Measurements from ENCODE around the gene RIC8B. TPM values are rescaled to one million over a fixed set of nuclear protein-coding genes. Genes with fewer than 3 reads are reported as not detected.

The RIC8B gene
- total RNA-seq, 6 experiments from 2014 or later: 5.9 to 10.6 (median 6.5) TPM

GRCh38 chr12:106773286-106774004 is 1.0 kb upstream of the RIC8B start:
- Histone ChIP-seq H3K27me3 (no peaks in the 10 kb centered on the region), H3K27ac (peak overlapping the region; percentile 93 to 97 (median 93)), H3K4me3 (peak overlapping the region; percentile 71 to 91 (median 82)), H3K36me3 (no peaks in the 10 kb centered on the region), H3K4me1 (peaks cover 0 to 55% (median 15%) of the 10 kb centered on the region in 4 donors), H3K9me3 (no peaks in the 10 kb centered on the region)
- TF ChIP-seq, protein P1, sequence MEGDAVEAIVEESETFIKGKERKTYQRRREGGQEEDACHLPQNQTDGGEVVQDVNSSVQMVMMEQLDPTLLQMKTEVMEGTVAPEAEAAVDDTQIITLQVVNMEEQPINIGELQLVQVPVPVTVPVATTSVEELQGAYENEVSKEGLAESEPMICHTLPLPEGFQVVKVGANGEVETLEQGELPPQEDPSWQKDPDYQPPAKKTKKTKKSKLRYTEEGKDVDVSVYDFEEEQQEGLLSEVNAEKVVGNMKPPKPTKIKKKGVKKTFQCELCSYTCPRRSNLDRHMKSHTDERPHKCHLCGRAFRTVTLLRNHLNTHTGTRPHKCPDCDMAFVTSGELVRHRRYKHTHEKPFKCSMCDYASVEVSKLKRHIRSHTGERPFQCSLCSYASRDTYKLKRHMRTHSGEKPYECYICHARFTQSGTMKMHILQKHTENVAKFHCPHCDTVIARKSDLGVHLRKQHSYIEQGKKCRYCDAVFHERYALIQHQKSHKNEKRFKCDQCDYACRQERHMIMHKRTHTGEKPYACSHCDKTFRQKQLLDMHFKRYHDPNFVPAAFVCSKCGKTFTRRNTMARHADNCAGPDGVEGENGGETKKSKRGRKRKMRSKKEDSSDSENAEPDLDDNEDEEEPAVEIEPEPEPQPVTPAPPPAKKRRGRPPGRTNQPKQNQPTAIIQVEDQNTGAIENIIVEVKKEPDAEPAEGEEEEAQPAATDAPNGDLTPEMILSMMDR (IDR thresholded peaks at IDR 0.05): no peak
- no peak for TF ChIP-seq POLR2A (IDR thresholded peaks at IDR 0.05)
- DNase-seq (no peak), ATAC-seq (peak in 3 of 4 donors; percentile 2 to 26 (median 2))
- intact Hi-C loops (cut with DNase I): no loop called here
- 14% methylated on average over 25 of the region's 25 CpGs for WGBS (ENCODE audit: insufficient coverage, low coverage, low lambda C conversion rate, missing lambda C conversion rate)

DNA sequence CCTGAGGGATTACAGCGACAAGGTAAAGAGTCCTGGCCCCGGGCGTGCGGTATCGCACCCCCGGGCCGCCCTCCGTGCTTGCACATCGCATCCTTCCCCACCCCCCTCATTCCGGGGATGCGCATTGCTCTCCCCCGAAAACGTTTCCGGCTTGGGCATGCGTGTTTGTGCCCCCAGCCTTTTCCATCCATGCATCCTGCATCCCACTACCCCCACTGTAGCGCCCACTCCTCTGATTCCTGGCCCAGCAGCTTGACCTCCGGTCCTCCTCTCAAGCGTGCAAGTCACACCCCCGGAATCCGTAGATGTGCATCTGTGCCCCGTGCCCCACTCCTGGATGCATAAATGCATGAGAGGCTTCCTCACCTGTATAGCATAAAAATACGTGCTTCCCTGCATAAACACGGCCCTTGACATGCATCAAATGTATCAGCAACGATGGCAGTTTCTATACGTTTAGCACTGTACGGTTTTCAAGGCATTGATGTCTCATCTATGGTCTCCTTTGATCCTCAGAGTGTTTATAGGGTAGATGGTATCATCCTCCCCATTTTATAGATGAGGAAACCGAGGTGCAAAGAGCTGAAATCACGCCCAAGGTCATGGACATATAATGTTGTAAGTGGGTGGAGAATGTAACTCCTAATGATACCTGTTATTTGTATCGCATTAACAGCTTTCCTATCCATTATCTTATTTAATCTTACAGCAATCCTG is 484 bp downstream of the RIC8B start:
- TF ChIP-seq POLR2A (IDR thresholded peaks at IDR 0.05): no peak
- TF ChIP-seq, protein P1 (IDR thresholded peaks at IDR 0.05): no peak
- intact Hi-C loops (cut with DNase I): no loop called here
- DNase-seq: no peak
- Histone ChIP-seq H3K36me3 (no peaks in the 10 kb centered on the region), H3K4me1 (peaks cover 0 to 44% (median 9%) of the 10 kb centered on the region in 4 donors), H3K27ac (peak overlapping the region; percentile 93 to 97 (median 93)), H3K27me3 (no peaks in the 10 kb centered on the region), H3K4me3 (peak overlapping the region; percentile 71 to 91 (median 82)), H3K9me3 (no peaks in the 10 kb centered on the region)
- ATAC-seq: no peak
- 3% methylated on average over 18 of the region's 29 CpGs for WGBS (ENCODE audit: insufficient coverage, low coverage, low lambda C conversion rate, missing lambda C conversion rate)

GRCh38 chr12:106776897-106777296 is 2.4 kb downstream of the RIC8B start:
- no peak for ATAC-seq
- no peak for DNase-seq
- Histone ChIP-seq H3K9me3 (no peaks in the 10 kb centered on the region), H3K4me1 (peaks cover 0 to 31% (median 4%) of the 10 kb centered on the region in 4 donors), H3K27me3 (no peaks in the 10 kb centered on the region), H3K4me3 (no peak overlapping the region), H3K27ac (no peak overlapping the region), H3K36me3 (no peaks in the 10 kb centered on the region)
- 90% methylated on average over 4 of the region's 5 CpGs for WGBS (ENCODE audit: insufficient coverage, low coverage, low lambda C conversion rate, missing lambda C conversion rate)
- intact Hi-C loops (cut with DNase I): no loop called here
- TF ChIP-seq, protein P1 (IDR thresholded peaks at IDR 0.05): no peak
- no peak for TF ChIP-seq POLR2A (IDR thresholded peaks at IDR 0.05)

GRCh38 chr12:106780010-106780631 is 5.6 kb downstream of the RIC8B start:
- Histone ChIP-seq H3K4me1 (peaks cover 0 to 28% (median 0%) of the 10 kb centered on the region in 4 donors), H3K36me3 (no peaks in the 10 kb centered on the region), H3K9me3 (no peaks in the 10 kb centered on the region), H3K4me3 (no peak overlapping the region), H3K27me3 (no peaks in the 10 kb centered on the region), H3K27ac (no peak overlapping the region)
- peak in 1 of 4 donors; percentile 37 for ATAC-seq
- 31% methylated on average over 3 of the region's 3 CpGs for WGBS (ENCODE audit: insufficient coverage, low coverage, low lambda C conversion rate, missing lambda C conversion rate)
- intact Hi-C loops (cut with DNase I): no loop called here
- no peak for DNase-seq
- TF ChIP-seq POLR2A (IDR thresholded peaks at IDR 0.05): no peak
- TF ChIP-seq, protein P1 (IDR thresholded peaks at IDR 0.05): no peak
